ENCODE data around the gene ZNF227. TPM values are rescaled to one million over a fixed set of nuclear protein-coding genes. Genes with fewer than 3 reads are reported as not detected.

ZNF227 gene
- total and polyA plus RNA-seq, 9 of the 15 experiments (the other 6 are each of a cell fraction or from before 2014, with no cell fraction given), result 3.0 to 15.1 (median 10.0) TPM

GRCh38 chr19:44164673-44165512 lies 47.4 kb upstream of the ZNF227 start, which contains the start of gene ZNF226 (continued):
- TF ChIP-seq U2AF1 (optimal IDR thresholded peaks at IDR 0.05; ENCODE audit: low read depth, low read length) (no peak), CTBP1 (IDR thresholded peaks at IDR 0.05; ENCODE audit: borderline replicate concordance) (peak; percentile 56; the same call in 1 of the 2 replicates), NR3C1 (CRISPR knock-in tag; IDR thresholded peaks at IDR 0.05) (no peak), SMARCC2 (IDR thresholded peaks at IDR 0.05; ENCODE audit: low read depth) (no peak), E2F3 (CRISPR knock-in tag; IDR thresholded peaks at IDR 0.05) (no peak), ZKSCAN8 (CRISPR knock-in tag; IDR thresholded peaks at IDR 0.05) (no peak), BCOR (IDR thresholded peaks at IDR 0.05) (no peak), TAF9B (IDR thresholded peaks at IDR 0.05; ENCODE audit: partially characterized antibody) (peak; percentile 56), GTF3C2 (IDR thresholded peaks at IDR 0.05; ENCODE audit: borderline replicate concordance, extremely low read depth, insufficient read length) (no peak), ZBTB26 (CRISPR knock-in tag; IDR thresholded peaks at IDR 0.05) (no peak), HDAC3 (IDR thresholded peaks at IDR 0.05; ENCODE audit: borderline replicate concordance, partially characterized antibody) (no peak), ATF3 (IDR thresholded peaks at IDR 0.05) (no peak), ATF3 (CRISPR knock-in tag; conservative IDR thresholded peaks at IDR 0.05) (no peak), HBP1 (CRISPR knock-in tag; IDR thresholded peaks at IDR 0.05) (no peak), FIP1L1 (IDR thresholded peaks at IDR 0.05; ENCODE audit: low read depth, low read length, poor library complexity, severe bottlenecking) (no peak), KDM4B (IDR thresholded peaks at IDR 0.05; ENCODE audit: borderline replicate concordance in 2 of 2, low read depth in 1 of 2) (peak in 1 of 2 experiments; percentile 65; a peak in 1 of 4 replicates), NFYB (IDR thresholded peaks at IDR 0.05; ENCODE audit: extremely low read depth, insufficient read length) (no peak), ELF4 (CRISPR knock-in tag; IDR thresholded peaks at IDR 0.05) (peak; percentile 64; the same call in 1 of the 2 replicates), USF2 (CRISPR knock-in tag; IDR thresholded peaks at IDR 0.05) (no peak)
